Activated B cell treated with CpG ODN at 0.5 μM for 24 hours (primary cell): ENCODE measurements around the gene ZSCAN30. TPM values are rescaled to one million over a fixed set of nuclear protein-coding genes. Genes with fewer than 3 reads are reported as not detected.
A peak's percentile ranks its signal among the peaks of the same experiment; 100 is the strongest.

Source experiments
- ATAC-seq: fragments of 200-7000 bp; cut with Tn5 transposase; one replicate; pipeline ENCODE4 v1.10.0; 2021; ENCODE audit warnings: low read depth, mild to moderate bottlenecking, moderate library complexity
- CTCF ChIA-PET: fragments of 350-600 bp; sonication (Branson Sonifier 250); formaldehyde crosslinking; loops from one replicate; lab custom pipeline; 2021; ENCODE audit warnings: antibody characterized with exemption; lab: Charles Lee
- POLR2A ChIA-PET: fragments of 350-600 bp; sonication (Branson Sonifier 250); formaldehyde crosslinking; loops from one replicate; lab custom pipeline; 2021; ENCODE audit warnings: antibody characterized with exemption; lab: Charles Lee
- DNase-seq: peaks from one replicate; pipeline ENCODE4 v3.0.0; 2022
- H3K27ac Mint-ChIP-seq: one replicate; pipeline ENCODE4 v1.8.0; 2020; ENCODE audit warnings: mixed read lengths
- H3K27me3 Mint-ChIP-seq: one replicate; pipeline ENCODE4 v1.8.0; 2021; ENCODE audit warnings: mixed read lengths
- H3K36me3 Mint-ChIP-seq: one replicate; pipeline ENCODE4 v1.8.0; 2021; ENCODE audit warnings: low read depth, mixed read lengths
- H3K4me1 Mint-ChIP-seq: one replicate; pipeline ENCODE4 v1.8.0; 2021; ENCODE audit warnings: mixed read lengths
- H3K4me3 Mint-ChIP-seq: one replicate; pipeline ENCODE4 v1.8.0; 2020; ENCODE audit warnings: mild to moderate bottlenecking, mixed read lengths
- H3K9me3 Mint-ChIP-seq: one replicate; pipeline ENCODE4 v1.8.0; 2020; ENCODE audit warnings: mixed read lengths
- intact Hi-C: fragments of 100-400 bp; cut with micrococcal nuclease; formaldehyde crosslinking; loops from one replicate; pipeline ENCODE4 v1.15.1; 2024
- total RNA-seq: library from RNA; stranded (reverse); gene quantifications from 2 replicates; pipeline ENCODE4 v1.2.3, GENCODE V29; 2022
- TF ChIP-seq, protein P1 (sequence below): fragments of 200-600 bp; IDR thresholded peaks from one replicate; pipeline ENCODE4 v1.8.0; 2022; ENCODE audit warnings: antibody characterized with exemption, mild to moderate bottlenecking

ZSCAN30 gene
- total RNA-seq = 21.2 and 23.8 TPM in 2 replicates

DNA sequence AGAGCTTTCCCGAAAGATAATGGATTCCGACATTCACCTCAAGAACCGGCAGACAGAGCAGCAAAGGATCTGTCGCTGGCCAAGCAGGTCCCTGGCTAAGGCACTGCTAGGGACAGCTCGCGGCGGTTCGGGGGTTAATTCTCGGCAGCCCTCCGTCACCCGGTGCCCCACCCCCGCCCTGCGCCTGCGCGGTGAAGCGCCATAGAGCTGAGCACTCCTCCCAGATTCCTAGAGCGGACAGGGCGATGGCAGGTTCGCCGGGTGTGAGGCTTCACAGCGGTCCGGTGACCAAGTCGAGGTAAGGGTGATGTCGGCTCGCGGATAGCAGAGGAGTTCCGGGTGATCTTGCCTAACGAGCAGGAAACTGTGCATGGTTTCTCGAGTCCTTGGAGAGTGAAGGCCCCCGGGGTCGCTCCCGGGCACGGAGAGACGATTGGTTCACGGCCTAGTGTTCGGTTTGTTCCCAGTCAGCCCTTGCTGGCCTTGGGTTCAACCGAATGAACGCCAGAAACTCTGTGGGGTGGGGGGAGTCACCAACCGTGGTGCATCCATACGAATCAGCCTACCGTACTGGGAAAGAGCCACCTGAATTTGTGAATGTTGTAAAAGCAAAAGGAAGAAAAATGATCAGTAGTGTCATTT, at the start of gene ZSCAN30:
Gene ZSCAN30 (minus strand): TSS at position 136 of the 642 bp plus-strand sequence. CDS start 25,877 bp downstream, outside the sequence.
- Mint-ChIP-seq H3K36me3 (peaks cover 36% of the 10 kb centered on the region), H3K27me3 (peaks cover 2% of the 10 kb centered on the region), H3K4me1 (peaks cover 51% of the 10 kb centered on the region), H3K4me3 (peak within 1 kb of the TSS; percentile 100), H3K27ac (peak within 1 kb of the TSS; percentile 99), H3K9me3 (peaks cover 4% of the 10 kb centered on the region)
- intact Hi-C loops = loop anchor here (1.0 to 5.0 kb wide), 8 partner anchors 23 to 682 kb away; partner anchors contain the start of genes INO80C, RMP24 and ZNF24
- ChIA-PET CTCF (interaction anchor here (0.9 to 1.9 kb wide), 4 partner anchors 50 to 65 kb away, joined by 3 to 9 read pairs (median 5); partner anchors contain the start of gene ZNF397), POLR2A (interaction anchor here (0.6 to 4.0 kb wide), 17 partner anchors 9 to 857 kb away, joined by 3 to 94 read pairs (median 5); partner anchors contain the start of genes ELP2, GALNT1, INO80C and MAPRE2)
- peak; percentile 92 for DNase-seq
- peak; percentile 97 for ATAC-seq
- TF ChIP-seq, protein P1, sequence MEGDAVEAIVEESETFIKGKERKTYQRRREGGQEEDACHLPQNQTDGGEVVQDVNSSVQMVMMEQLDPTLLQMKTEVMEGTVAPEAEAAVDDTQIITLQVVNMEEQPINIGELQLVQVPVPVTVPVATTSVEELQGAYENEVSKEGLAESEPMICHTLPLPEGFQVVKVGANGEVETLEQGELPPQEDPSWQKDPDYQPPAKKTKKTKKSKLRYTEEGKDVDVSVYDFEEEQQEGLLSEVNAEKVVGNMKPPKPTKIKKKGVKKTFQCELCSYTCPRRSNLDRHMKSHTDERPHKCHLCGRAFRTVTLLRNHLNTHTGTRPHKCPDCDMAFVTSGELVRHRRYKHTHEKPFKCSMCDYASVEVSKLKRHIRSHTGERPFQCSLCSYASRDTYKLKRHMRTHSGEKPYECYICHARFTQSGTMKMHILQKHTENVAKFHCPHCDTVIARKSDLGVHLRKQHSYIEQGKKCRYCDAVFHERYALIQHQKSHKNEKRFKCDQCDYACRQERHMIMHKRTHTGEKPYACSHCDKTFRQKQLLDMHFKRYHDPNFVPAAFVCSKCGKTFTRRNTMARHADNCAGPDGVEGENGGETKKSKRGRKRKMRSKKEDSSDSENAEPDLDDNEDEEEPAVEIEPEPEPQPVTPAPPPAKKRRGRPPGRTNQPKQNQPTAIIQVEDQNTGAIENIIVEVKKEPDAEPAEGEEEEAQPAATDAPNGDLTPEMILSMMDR = no peak

- H3K4me3 Mint-ChIP-seq = no peak overlapping the region
- H3K36me3 Mint-ChIP-seq = peaks cover 84% of the 10 kb centered on the region
- POLR2A ChIA-PET = interaction anchor here (0.7 kb wide), 1 partner anchor 42 kb away, joined by 4 read pairs; no protein-coding TSS in a partner anchor
Observed at GRCh38 chr18:35337286-35337685, 47.3 kb upstream of the ZSCAN30 start.

GRCh38 chr18:35335866-35336265, 45.8 kb upstream of the ZSCAN30 start:
- peaks cover 20% of the 10 kb centered on the region for H3K4me1 Mint-ChIP-seq
- no peak overlapping the region for H3K4me3 Mint-ChIP-seq
- CTCF ChIA-PET = no interaction called here
- H3K27me3 Mint-ChIP-seq = no peaks in the 10 kb centered on the region
- intact Hi-C loops = no loop called here
- TF ChIP-seq, protein P1 = no peak
- POLR2A ChIA-PET = no interaction called here
- H3K36me3 Mint-ChIP-seq = peaks cover 82% of the 10 kb centered on the region
- H3K9me3 Mint-ChIP-seq = no peaks in the 10 kb centered on the region
- DNase-seq (no peak), ATAC-seq (no peak)
- H3K27ac Mint-ChIP-seq = no peak overlapping the region

More at GRCh38 chr18:35337286-35337685, 47.3 kb upstream of the ZSCAN30 start:
- DNase-seq (no peak), ATAC-seq (no peak)
- Mint-ChIP-seq H3K4me1 (peaks cover 29% of the 10 kb centered on the region), H3K27ac (no peak overlapping the region), H3K27me3 (no peaks in the 10 kb centered on the region), H3K9me3 (no peaks in the 10 kb centered on the region)
- TF ChIP-seq, protein P1 = no peak
- intact Hi-C loops = no loop called here
- CTCF ChIA-PET = no interaction called here

DNA sequence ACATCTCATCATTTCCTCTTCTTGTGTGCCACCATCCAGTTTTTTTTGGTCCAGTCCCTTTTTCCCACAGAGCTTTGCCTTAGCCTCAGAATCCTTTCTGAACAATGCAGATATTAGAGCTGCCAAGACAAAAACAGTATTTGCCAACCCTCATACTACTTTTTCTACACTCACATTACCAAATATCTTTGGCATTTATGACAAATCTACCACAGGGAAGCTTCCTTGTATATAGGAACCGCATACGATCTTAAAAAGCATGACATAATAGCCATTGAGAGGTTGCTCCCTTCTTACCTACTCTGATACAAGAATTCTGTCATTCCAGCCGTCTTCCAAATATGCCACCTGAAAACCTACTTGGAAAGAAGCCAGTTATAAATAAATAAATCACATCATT, 44.8 kb upstream of the ZSCAN30 start:
- Mint-ChIP-seq H3K9me3 (no peaks in the 10 kb centered on the region), H3K4me3 (no peak overlapping the region), H3K36me3 (peaks cover 74% of the 10 kb centered on the region), H3K4me1 (peaks cover 12% of the 10 kb centered on the region), H3K27ac (peak overlapping the region; percentile 8), H3K27me3 (no peaks in the 10 kb centered on the region)
- intact Hi-C loops = no loop called here
- TF ChIP-seq, protein P1 = no peak
- DNase-seq (no peak), ATAC-seq (no peak)
- ChIA-PET CTCF (no interaction called here), POLR2A (no interaction called here)

DNA sequence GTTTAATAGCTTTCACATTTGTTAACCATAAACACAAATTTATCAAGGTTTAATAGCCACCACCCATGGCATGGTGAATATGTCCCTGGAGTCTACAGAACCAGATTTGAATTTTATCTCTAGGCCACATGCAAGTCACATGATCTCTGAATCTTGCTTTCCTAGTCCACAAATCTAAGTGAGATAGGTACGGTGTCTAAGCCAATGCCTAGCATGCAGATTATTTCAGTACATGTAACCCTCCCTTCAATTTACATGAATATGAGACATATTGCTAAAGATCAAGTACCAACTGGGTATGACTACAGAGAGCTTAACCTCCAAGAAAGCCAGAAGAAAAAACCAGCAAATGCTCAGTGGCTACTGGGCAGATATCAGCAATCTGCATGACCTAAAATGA, 44.2 kb upstream of the ZSCAN30 start:
- TF ChIP-seq, protein P1 = no peak
- Mint-ChIP-seq H3K4me3 (no peak overlapping the region), H3K27me3 (no peaks in the 10 kb centered on the region), H3K9me3 (no peaks in the 10 kb centered on the region), H3K4me1 (peaks cover 8% of the 10 kb centered on the region), H3K36me3 (peaks cover 68% of the 10 kb centered on the region), H3K27ac (no peak overlapping the region)
- intact Hi-C loops = no loop called here
- ChIA-PET CTCF (no interaction called here), POLR2A (no interaction called here)
- DNase-seq (no peak), ATAC-seq (no peak)
